Measurements from ENCODE around the gene CORO1C. TPM values are rescaled to one million over a fixed set of nuclear protein-coding genes. Genes with fewer than 3 reads are reported as not detected.
A peak's percentile ranks its signal among the peaks of the same experiment; 100 is the strongest.

Gene CORO1C
- total RNA-seq, 1 donor from 2014 or later, result 391 TPM

- H2AFZ ChIP-seq (ENCODE audit: low read depth, low read length), result no peak overlapping the region
- no peak overlapping the region for H3K9ac ChIP-seq (ENCODE audit: low read length)
- peaks cover 31% of the 10 kb centered on the region for H4K20me1 ChIP-seq (ENCODE audit: insufficient read depth, low read length)
- no peaks in the 10 kb centered on the region for H3K4me1 ChIP-seq (ENCODE audit: insufficient read depth, low read length)
- Mint-ChIP-seq H3K4me1 (ENCODE audit: low read depth, unreplicated experiment) (peaks cover 6% of the 10 kb centered on the region), H3K27ac (ENCODE audit: unreplicated experiment) (no peak overlapping the region), H3K9me3 (ENCODE audit: unreplicated experiment) (no peaks in the 10 kb centered on the region), H3K4me3 (ENCODE audit: unreplicated experiment) (no peak overlapping the region), H3K27me3 (ENCODE audit: low read depth, unreplicated experiment) (peaks cover 3% of the 10 kb centered on the region), H3K36me3 (ENCODE audit: low read depth, unreplicated experiment) (peaks cover 2% of the 10 kb centered on the region)
- H3K27me3 ChIP-seq (ENCODE audit: insufficient read depth, low read length), result no peaks in the 10 kb centered on the region
- peaks cover under 1% of the 10 kb centered on the region for H3K79me2 ChIP-seq (ENCODE audit: insufficient read depth, low read length)
- peaks cover 3% of the 10 kb centered on the region for H3K36me3 ChIP-seq (ENCODE audit: insufficient read depth, low read length)
- FAIRE-seq (no peak), DNase-seq (ENCODE audit: low read depth) (no peak)
- no peak overlapping the region for H3K4me2 ChIP-seq (ENCODE audit: low read length)
- H3K9me3 ChIP-seq (ENCODE audit: insufficient read depth, low read depth, low read length), result no peaks in the 10 kb centered on the region
- H3K4me3 ChIP-seq (ENCODE audit: insufficient read depth, low read depth, low read length), result no peak overlapping the region
- no peak overlapping the region for H3K27ac ChIP-seq (ENCODE audit: low read depth, low read length)
- no peak for TF ChIP-seq CTCF (IDR thresholded peaks at IDR 0.05; ENCODE audit: insufficient read depth, low read depth, low read length)
- TF ChIP-seq EZH2 (IDR thresholded peaks at IDR 0.05; ENCODE audit: insufficient read depth, low read length), result no peak
Measured at GRCh38 chr12:108778053-108778452, 46.7 kb upstream of the CORO1C start.

DNA sequence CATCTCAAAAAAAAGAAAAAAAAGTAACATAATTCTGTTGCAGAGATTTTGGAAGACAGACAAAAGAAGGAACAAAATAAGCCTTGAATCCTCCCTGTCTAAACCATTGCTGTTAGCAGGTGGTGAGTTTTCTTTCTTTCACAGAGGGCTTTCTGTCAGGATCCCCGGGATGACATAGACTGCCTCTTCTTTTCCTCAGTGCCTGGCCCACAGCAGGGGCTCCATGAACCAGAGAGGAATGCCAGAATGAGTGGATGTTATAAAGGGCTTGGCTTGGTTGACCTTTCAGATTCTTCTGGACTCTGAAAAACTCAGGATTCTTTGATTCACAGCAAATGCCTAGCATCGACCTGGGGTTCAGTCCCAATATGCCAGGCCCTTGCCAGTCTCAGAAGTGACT, 45.8 kb upstream of the CORO1C start:
- no peak for FAIRE-seq
- Histone ChIP-seq H3K4me2 (ENCODE audit: low read length) (no peak overlapping the region), H3K4me1 (ENCODE audit: insufficient read depth, low read length) (no peaks in the 10 kb centered on the region), H3K79me2 (ENCODE audit: insufficient read depth, low read length) (no peaks in the 10 kb centered on the region), H4K20me1 (ENCODE audit: insufficient read depth, low read length) (peaks cover 23% of the 10 kb centered on the region), H2AFZ (ENCODE audit: low read depth, low read length) (no peak overlapping the region), H3K9ac (ENCODE audit: low read length) (no peak overlapping the region), H3K4me3 (ENCODE audit: insufficient read depth, low read depth, low read length) (no peak overlapping the region), H3K27me3 (ENCODE audit: insufficient read depth, low read length) (no peaks in the 10 kb centered on the region), H3K27ac (ENCODE audit: low read depth, low read length) (no peak overlapping the region), H3K9me3 (ENCODE audit: insufficient read depth, low read depth, low read length) (no peaks in the 10 kb centered on the region), H3K36me3 (ENCODE audit: insufficient read depth, low read length) (peaks cover 2% of the 10 kb centered on the region)
- H3K27me3 Mint-ChIP-seq (ENCODE audit: low read depth, unreplicated experiment), result peaks cover 3% of the 10 kb centered on the region
- no peak overlapping the region for H3K27ac Mint-ChIP-seq (ENCODE audit: unreplicated experiment)
- no peaks in the 10 kb centered on the region for H3K36me3 Mint-ChIP-seq (ENCODE audit: low read depth, unreplicated experiment)
- peaks cover 6% of the 10 kb centered on the region for H3K4me1 Mint-ChIP-seq (ENCODE audit: low read depth, unreplicated experiment)
- DNase-seq (ENCODE audit: low read depth), result no peak
- no peak overlapping the region for H3K4me3 Mint-ChIP-seq (ENCODE audit: unreplicated experiment)
- TF ChIP-seq EZH2 (IDR thresholded peaks at IDR 0.05; ENCODE audit: insufficient read depth, low read length) (no peak), CTCF (IDR thresholded peaks at IDR 0.05; ENCODE audit: insufficient read depth, low read depth, low read length) (no peak)
- H3K9me3 Mint-ChIP-seq (ENCODE audit: unreplicated experiment), result no peaks in the 10 kb centered on the region

DNA sequence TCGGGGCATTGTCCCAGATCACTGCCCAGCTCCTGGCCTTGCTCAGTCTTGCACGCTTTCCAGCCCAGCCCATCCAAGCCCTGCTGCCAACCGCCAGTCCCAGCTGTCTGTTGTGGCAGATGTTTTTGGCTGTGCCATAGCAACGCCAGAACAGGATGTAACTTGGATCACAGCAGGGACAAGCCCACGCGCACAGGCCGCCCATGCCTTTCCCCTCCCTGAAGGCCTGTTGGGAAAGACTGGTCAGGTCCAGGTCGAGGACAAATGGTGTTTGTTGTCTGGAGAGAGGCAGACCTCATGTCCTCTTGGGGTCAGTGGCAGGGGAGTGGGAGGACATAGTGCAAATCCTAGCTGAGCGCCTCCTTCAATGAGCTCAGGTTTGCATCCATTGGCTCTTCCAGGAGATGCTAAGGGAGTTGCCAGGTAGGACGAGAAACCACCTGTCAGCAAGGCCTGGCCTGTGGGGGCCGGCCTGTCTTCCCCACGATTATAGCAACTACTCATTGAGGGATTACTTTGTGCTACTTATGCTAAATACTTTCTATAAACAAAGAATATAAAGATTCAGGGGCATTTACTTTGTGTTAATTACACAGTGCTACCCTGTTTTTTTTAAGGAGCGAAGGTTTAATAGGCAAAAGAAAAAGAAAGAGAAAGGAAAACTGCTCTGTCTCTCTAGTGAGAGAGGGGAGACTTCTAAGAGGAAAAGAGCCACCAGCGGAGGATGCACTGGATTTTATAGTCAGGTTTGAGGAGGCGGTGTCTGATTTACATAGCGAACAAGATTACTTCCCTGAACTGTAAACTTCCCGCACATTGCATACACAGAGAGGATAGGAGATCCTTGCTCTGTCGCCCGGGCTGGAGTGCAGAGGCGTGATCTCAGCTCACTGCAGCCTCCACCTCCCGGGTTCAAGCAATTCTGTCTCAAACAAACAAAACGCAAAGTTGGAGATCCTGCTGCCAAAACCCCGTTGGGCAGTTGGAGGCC, 42.8 kb upstream of the CORO1C start:
- H3K36me3 ChIP-seq (ENCODE audit: insufficient read depth, low read length), result no peaks in the 10 kb centered on the region
- H3K4me1 Mint-ChIP-seq (ENCODE audit: low read depth, unreplicated experiment), result peaks cover 1% of the 10 kb centered on the region
- H3K4me3 Mint-ChIP-seq (ENCODE audit: unreplicated experiment), result no peak overlapping the region
- H3K9me3 Mint-ChIP-seq (ENCODE audit: unreplicated experiment), result no peaks in the 10 kb centered on the region
- H3K27me3 Mint-ChIP-seq (ENCODE audit: low read depth, unreplicated experiment), result peaks cover 9% of the 10 kb centered on the region
- no peak for TF ChIP-seq CTCF (IDR thresholded peaks at IDR 0.05; ENCODE audit: insufficient read depth, low read depth, low read length)
- TF ChIP-seq EZH2 (IDR thresholded peaks at IDR 0.05; ENCODE audit: insufficient read depth, low read length), result no peak
- no peak overlapping the region for H3K27ac ChIP-seq (ENCODE audit: low read depth, low read length)
- no peaks in the 10 kb centered on the region for H3K27me3 ChIP-seq (ENCODE audit: insufficient read depth, low read length)
- no peaks in the 10 kb centered on the region for H3K79me2 ChIP-seq (ENCODE audit: insufficient read depth, low read length)
- H3K4me3 ChIP-seq (ENCODE audit: insufficient read depth, low read depth, low read length), result no peak overlapping the region
- H3K4me2 ChIP-seq (ENCODE audit: low read length), result peak overlapping the region; percentile 4
- H2AFZ ChIP-seq (ENCODE audit: low read depth, low read length), result no peak overlapping the region
- DNase-seq (ENCODE audit: low read depth) (peak; percentile 56), FAIRE-seq (no peak)
- H3K9ac ChIP-seq (ENCODE audit: low read length), result no peak overlapping the region
- no peak overlapping the region for H3K27ac Mint-ChIP-seq (ENCODE audit: unreplicated experiment)
- H3K36me3 Mint-ChIP-seq (ENCODE audit: low read depth, unreplicated experiment), result no peaks in the 10 kb centered on the region
- H4K20me1 ChIP-seq (ENCODE audit: insufficient read depth, low read length), result peaks cover 5% of the 10 kb centered on the region
- no peaks in the 10 kb centered on the region for H3K9me3 ChIP-seq (ENCODE audit: insufficient read depth, low read depth, low read length)
- no peaks in the 10 kb centered on the region for H3K4me1 ChIP-seq (ENCODE audit: insufficient read depth, low read length)

Measured in astrocyte (in vitro differentiated cells and primary cell).